Measurements from ENCODE around the gene HIVEP3. TPM values are rescaled to one million over a fixed set of nuclear protein-coding genes. Genes with fewer than 3 reads are reported as not detected.

Gene HIVEP3
- total RNA-seq, 1 experiment from 2014 or later: 3.1 TPM

DNA sequence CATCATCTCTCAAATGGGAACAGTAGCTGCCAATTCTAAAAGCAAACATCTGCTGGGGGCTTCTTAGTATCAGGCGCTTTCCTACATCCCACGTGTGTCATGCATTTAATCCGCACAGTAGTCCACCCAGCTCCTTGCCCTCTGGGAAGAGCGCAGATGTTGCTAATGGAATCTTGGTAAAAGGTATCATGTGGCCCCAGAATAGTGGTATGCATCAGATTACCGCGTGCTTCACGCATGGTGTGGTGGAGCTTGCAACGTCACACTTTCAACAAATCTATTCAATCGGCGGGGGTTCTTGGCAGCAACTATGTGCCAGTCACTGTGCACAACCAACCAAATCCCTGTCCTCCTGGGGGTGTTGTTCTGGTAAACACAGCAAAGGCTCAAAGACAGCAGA, 141.0 kb downstream of the HIVEP3 start:
- H3K27ac ChIP-seq (ENCODE audit: low read depth, low read length, poor library complexity, severe bottlenecking): no peak overlapping the region
- H3K4me1 ChIP-seq (ENCODE audit: insufficient read depth, low read length, poor library complexity, severe bottlenecking): peaks cover 2% of the 10 kb centered on the region
- H3K27me3 ChIP-seq (replicated peaks; ENCODE audit: insufficient read depth, low read depth, low read length, poor library complexity): no peaks in the 10 kb centered on the region
- H3K4me3 ChIP-seq (ENCODE audit: low read depth, low read length, poor library complexity, severe bottlenecking): no peak overlapping the region
- H3K36me3 ChIP-seq (ENCODE audit: insufficient read depth, low read length, poor library complexity, severe bottlenecking): no peaks in the 10 kb centered on the region
- no TSS peak for BruUV-seq (replicated peaks)
- CTCF ChIA-PET: no interaction called here
- intact Hi-C loops (cut with micrococcal nuclease; ENCODE audit: unreplicated experiment): no loop called here
- POLR2A ChIA-PET (ENCODE audit: low non-redundant PET): no interaction called here
- no peak for DNase-seq (ENCODE audit: low spot score)
- H3K9me3 ChIP-seq (ENCODE audit: low read depth, low read length, poor library complexity, severe bottlenecking): no peaks in the 10 kb centered on the region
- no peak for TF ChIP-seq EZH2 (IDR thresholded peaks at IDR 0.05; ENCODE audit: borderline replicate concordance, low read depth, low read length, poor library complexity, severe bottlenecking)
- TF ChIP-seq, protein P1, sequence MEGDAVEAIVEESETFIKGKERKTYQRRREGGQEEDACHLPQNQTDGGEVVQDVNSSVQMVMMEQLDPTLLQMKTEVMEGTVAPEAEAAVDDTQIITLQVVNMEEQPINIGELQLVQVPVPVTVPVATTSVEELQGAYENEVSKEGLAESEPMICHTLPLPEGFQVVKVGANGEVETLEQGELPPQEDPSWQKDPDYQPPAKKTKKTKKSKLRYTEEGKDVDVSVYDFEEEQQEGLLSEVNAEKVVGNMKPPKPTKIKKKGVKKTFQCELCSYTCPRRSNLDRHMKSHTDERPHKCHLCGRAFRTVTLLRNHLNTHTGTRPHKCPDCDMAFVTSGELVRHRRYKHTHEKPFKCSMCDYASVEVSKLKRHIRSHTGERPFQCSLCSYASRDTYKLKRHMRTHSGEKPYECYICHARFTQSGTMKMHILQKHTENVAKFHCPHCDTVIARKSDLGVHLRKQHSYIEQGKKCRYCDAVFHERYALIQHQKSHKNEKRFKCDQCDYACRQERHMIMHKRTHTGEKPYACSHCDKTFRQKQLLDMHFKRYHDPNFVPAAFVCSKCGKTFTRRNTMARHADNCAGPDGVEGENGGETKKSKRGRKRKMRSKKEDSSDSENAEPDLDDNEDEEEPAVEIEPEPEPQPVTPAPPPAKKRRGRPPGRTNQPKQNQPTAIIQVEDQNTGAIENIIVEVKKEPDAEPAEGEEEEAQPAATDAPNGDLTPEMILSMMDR (conservative IDR thresholded peaks at IDR 0.05; ENCODE audit: low read depth, low read length): no peak

DNA sequence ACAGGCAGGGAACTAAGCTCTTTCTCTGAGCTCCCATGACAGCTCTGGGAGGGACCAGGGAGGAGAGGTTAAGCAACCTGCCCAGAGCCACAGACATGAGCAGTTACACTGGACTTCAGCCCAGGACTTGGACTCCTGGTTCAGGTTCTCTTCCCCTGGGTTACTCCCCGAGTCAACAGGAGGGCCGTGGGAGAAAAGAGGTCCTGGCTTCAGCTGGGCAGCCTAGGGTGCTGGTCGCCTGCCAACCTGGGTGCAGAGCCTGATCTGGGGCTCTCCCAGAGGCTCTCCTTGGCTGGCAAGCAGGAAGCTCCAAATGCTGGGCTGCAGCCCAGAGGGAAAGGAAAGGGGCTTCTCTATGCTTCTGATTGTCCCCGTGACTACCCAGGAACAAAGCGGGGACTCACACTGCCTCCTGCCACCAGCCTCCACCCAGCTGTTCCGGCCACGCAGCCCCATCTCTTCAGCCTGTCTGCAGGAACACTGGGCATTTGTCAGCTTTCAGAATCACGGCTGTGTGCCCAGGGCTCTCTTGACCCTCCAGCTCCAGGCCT, 141.8 kb downstream of the HIVEP3 start:
- no peak for DNase-seq (ENCODE audit: low spot score)
- no peaks in the 10 kb centered on the region for H3K4me1 ChIP-seq (ENCODE audit: insufficient read depth, low read length, poor library complexity, severe bottlenecking)
- POLR2A ChIA-PET (ENCODE audit: low non-redundant PET): no interaction called here
- TF ChIP-seq, protein P1 (conservative IDR thresholded peaks at IDR 0.05; ENCODE audit: low read depth, low read length): no peak
- no peak for TF ChIP-seq EZH2 (IDR thresholded peaks at IDR 0.05; ENCODE audit: borderline replicate concordance, low read depth, low read length, poor library complexity, severe bottlenecking)
- no peaks in the 10 kb centered on the region for H3K9me3 ChIP-seq (ENCODE audit: low read depth, low read length, poor library complexity, severe bottlenecking)
- BruUV-seq (replicated peaks): no TSS peak
- intact Hi-C loops (cut with micrococcal nuclease; ENCODE audit: unreplicated experiment): no loop called here
- no peaks in the 10 kb centered on the region for H3K36me3 ChIP-seq (ENCODE audit: insufficient read depth, low read length, poor library complexity, severe bottlenecking)
- CTCF ChIA-PET: no interaction called here
- no peaks in the 10 kb centered on the region for H3K27me3 ChIP-seq (replicated peaks; ENCODE audit: insufficient read depth, low read depth, low read length, poor library complexity)
- no peak overlapping the region for H3K27ac ChIP-seq (ENCODE audit: low read depth, low read length, poor library complexity, severe bottlenecking)
- H3K4me3 ChIP-seq (ENCODE audit: low read depth, low read length, poor library complexity, severe bottlenecking): no peak overlapping the region

DNA sequence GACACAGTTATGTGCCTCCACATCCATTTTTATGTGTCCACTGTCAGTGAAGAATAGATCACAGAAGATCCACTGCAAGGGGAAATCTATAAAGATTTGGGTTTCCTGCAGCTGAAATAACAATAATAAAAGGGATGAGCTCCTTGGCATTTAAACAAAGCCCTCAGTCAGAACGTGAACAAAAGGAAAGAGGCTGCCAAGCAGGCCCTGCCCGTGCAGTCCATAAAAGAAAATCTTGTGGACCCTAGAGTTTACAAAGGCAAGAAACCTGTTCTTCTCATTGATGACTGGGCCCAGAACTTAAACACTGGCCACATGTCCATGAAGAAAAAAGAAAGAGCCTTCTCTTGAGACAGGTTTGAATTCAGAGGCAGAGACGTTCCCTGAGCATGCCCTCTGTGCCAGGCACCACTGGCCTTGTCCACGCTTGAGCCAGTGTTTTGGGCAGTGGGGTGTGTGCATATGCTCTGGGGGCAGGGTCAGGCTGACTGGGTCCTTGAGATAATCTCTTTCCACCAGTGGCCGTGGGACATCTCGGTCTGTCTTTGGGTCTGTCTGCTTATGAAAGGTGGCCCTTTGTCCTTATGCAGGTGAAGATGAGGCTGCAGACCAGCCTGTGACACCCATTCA, 142.7 kb downstream of the HIVEP3 start:
- Histone ChIP-seq H3K9me3 (ENCODE audit: low read depth, low read length, poor library complexity, severe bottlenecking) (no peaks in the 10 kb centered on the region), H3K27ac (ENCODE audit: low read depth, low read length, poor library complexity, severe bottlenecking) (no peak overlapping the region), H3K36me3 (ENCODE audit: insufficient read depth, low read length, poor library complexity, severe bottlenecking) (no peaks in the 10 kb centered on the region), H3K4me3 (ENCODE audit: low read depth, low read length, poor library complexity, severe bottlenecking) (no peak overlapping the region), H3K27me3 (replicated peaks; ENCODE audit: insufficient read depth, low read depth, low read length, poor library complexity) (no peaks in the 10 kb centered on the region), H3K4me1 (ENCODE audit: insufficient read depth, low read length, poor library complexity, severe bottlenecking) (no peaks in the 10 kb centered on the region)
- no peak for DNase-seq (ENCODE audit: low spot score)
- intact Hi-C loops (cut with micrococcal nuclease; ENCODE audit: unreplicated experiment): no loop called here
- no TSS peak for BruUV-seq (replicated peaks)
- no peak for TF ChIP-seq EZH2 (IDR thresholded peaks at IDR 0.05; ENCODE audit: borderline replicate concordance, low read depth, low read length, poor library complexity, severe bottlenecking)
- TF ChIP-seq, protein P1 (conservative IDR thresholded peaks at IDR 0.05; ENCODE audit: low read depth, low read length): no peak
- CTCF ChIA-PET: no interaction called here
- POLR2A ChIA-PET (ENCODE audit: low non-redundant PET): no interaction called here
